CD4-positive, alpha-beta T cell treated with Interleukin-1 beta for 1 hour (primary cell): ENCODE measurements around the gene HLA-DQB2.
"Not testable (repeated sequence)": the region's sequence is repeated elsewhere in the genome, so short reads cannot be mapped to it uniquely, and the experiment has no call there.

Experiments
- DNase-seq, 2 donors: peaks; one replicate each; pipeline ENCODE4 v3.0.0-alpha.2; 2020 to 2022

The HLA-DQB2 gene

GRCh38 chr6:32763421-32763820 is at the start of gene HLA-DQB2:
Gene HLA-DQB2, minus strand, starts transcription at chr6:32763532. Its CDS starts 62 bp downstream, at chr6:32763470.
- DNase-seq = no peak

GRCh38 chr6:32809171-32809570 is 45.8 kb upstream of the HLA-DQB2 start:
- no peak for DNase-seq

- no peak for DNase-seq
Observed at GRCh38 chr6:32807020-32807580, 43.8 kb upstream of the HLA-DQB2 start.

- DNase-seq = not testable (repeated sequence)
Observed at GRCh38 chr6:32805404-32805803, 42.1 kb upstream of the HLA-DQB2 start.

GRCh38 chr6:32803416-32803815 is 40.1 kb upstream of the HLA-DQB2 start:
- DNase-seq = no peak

GRCh38 chr6:32799740-32800139 is 36.4 kb upstream of the HLA-DQB2 start:
- no peak for DNase-seq

- DNase-seq = no peak
Observed at GRCh38 chr6:32799168-32799567, 35.8 kb upstream of the HLA-DQB2 start.

GRCh38 chr6:32796848-32797776 is 33.8 kb upstream of the HLA-DQB2 start:
- peak; percentile 68 to 74 for DNase-seq

- DNase-seq = no peak
Observed at GRCh38 chr6:32794510-32794909, 31.2 kb upstream of the HLA-DQB2 start.

GRCh38 chr6:32792901-32793435 is 29.6 kb upstream of the HLA-DQB2 start:
- DNase-seq = no peak

- DNase-seq = no peak
Observed at GRCh38 chr6:32790306-32790705, 27.0 kb upstream of the HLA-DQB2 start.

- DNase-seq = peak; percentile 37 to 59
Observed at GRCh38 chr6:32785781-32786533, 22.6 kb upstream of the HLA-DQB2 start.

GRCh38 chr6:32782923-32783322 is 19.6 kb upstream of the HLA-DQB2 start:
- DNase-seq = not testable (repeated sequence)

GRCh38 chr6:32779036-32779435 is 15.7 kb upstream of the HLA-DQB2 start:
- no peak for DNase-seq

- DNase-seq = no peak
Observed at GRCh38 chr6:32775071-32775470, 11.7 kb upstream of the HLA-DQB2 start.

- DNase-seq = no peak
Observed at GRCh38 chr6:32774426-32774825, 11.1 kb upstream of the HLA-DQB2 start.

- DNase-seq = no peak
Observed at GRCh38 chr6:32772656-32773055, 9.3 kb upstream of the HLA-DQB2 start.

- DNase-seq = no peak
Observed at GRCh38 chr6:32764048-32764447, 716 bp upstream of the HLA-DQB2 start.

- DNase-seq = no peak
Observed at GRCh38 chr6:32761548-32761947, 1.8 kb downstream of the HLA-DQB2 start.

GRCh38 chr6:32761072-32761471 is 2.3 kb downstream of the HLA-DQB2 start:
- DNase-seq = no peak

GRCh38 chr6:32759669-32760068 is 3.7 kb downstream of the HLA-DQB2 start:
- no peak for DNase-seq

GRCh38 chr6:32752580-32752979 is 10.8 kb downstream of the HLA-DQB2 start:
- no peak for DNase-seq

GRCh38 chr6:32745649-32746048 is 17.7 kb downstream of the HLA-DQB2 start:
- DNase-seq = not testable (repeated sequence)
